ENCODE data around the gene NCKAP1.
"Not testable (repeated sequence)": the region's sequence is repeated elsewhere in the genome, so short reads cannot be mapped to it uniquely, and the experiment has no call there.

Gene NCKAP1

DNA sequence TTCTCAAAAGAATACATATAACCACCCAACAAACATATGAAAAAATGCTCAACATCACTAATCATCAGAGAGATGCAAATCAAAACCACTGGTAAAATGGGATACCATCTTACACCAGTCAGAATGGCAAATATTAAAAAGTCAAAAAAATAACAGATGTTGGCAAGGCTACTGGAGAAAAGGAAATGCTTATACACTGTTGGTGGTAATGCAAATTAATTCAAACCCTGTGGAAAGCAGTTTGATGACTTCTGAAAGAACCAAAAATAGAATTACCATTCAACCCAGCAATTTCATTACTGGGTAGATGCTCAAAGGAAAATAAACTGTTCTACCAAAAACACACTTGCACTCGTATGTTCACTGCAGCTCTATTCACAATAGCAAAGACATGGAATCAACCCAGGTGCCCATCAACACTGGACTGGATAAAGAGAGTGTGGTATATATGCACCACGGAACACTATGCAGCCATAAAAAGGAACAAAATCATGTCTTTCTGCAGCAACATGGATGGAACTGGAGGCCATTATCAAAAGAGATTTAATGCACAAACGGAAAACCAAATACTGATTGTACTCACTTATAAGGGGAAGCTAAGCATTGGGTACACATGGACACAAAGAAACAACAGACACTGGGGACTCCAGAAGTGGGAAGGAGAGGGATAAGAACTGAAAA, 38.8 kb downstream of the NCKAP1 start:
- no peak for DNase-seq (ENCODE audit: low read depth)
- no peak overlapping the region for H3K4me3 ChIP-seq (ENCODE audit: low read depth, low read length)
- TF ChIP-seq POLR2A (IDR thresholded peaks at IDR 0.05; ENCODE audit: extremely low read depth, insufficient read length) (no peak), MYC (IDR thresholded peaks at IDR 0.05; ENCODE audit: low read depth, low read length) (no peak)
- TF ChIP-seq, protein P1, sequence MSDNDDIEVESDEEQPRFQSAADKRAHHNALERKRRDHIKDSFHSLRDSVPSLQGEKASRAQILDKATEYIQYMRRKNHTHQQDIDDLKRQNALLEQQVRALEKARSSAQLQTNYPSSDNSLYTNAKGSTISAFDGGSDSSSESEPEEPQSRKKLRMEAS (IDR thresholded peaks at IDR 0.05; ENCODE audit: low read depth, low read length) = no peak

- no peak for TF ChIP-seq CTCF (IDR thresholded peaks at IDR 0.05; ENCODE audit: low read depth, low read length)
- TF ChIP-seq POLR2A (IDR thresholded peaks at IDR 0.05; ENCODE audit: extremely low read depth, insufficient read length) = no peak
- TF ChIP-seq MYC (IDR thresholded peaks at IDR 0.05; ENCODE audit: low read depth, low read length) = no peak
- TF ChIP-seq, protein P1 (IDR thresholded peaks at IDR 0.05; ENCODE audit: low read depth, low read length) = no peak
- H3K4me3 ChIP-seq (ENCODE audit: low read depth, low read length) = no peak overlapping the region
- DNase-seq (ENCODE audit: low read depth) = no peak
Observed at GRCh38 chr2:182994228-182994912, 43.9 kb downstream of the NCKAP1 start.

DNA sequence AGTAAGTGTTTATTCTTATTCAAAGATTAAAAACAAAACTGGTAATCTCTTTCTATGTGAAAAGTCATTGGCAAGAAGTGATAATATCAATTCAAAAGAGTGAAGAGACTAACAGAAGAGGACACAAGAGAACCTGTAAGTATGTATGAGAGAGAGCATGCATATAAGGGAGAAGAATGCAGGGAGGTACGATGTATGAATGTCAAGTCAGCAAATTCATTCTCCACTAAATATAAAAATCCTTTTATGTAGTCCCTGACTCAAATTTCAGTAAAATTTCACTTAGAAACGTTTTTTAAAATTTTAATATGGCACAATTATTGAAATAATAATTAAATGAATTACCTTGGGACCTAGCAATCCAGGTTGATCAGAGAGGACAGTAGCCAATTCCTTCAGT, 55.3 kb downstream of the NCKAP1 start:
- TF ChIP-seq MYC (IDR thresholded peaks at IDR 0.05; ENCODE audit: low read depth, low read length) = no peak
- TF ChIP-seq, protein P1 (IDR thresholded peaks at IDR 0.05; ENCODE audit: low read depth, low read length) = no peak
- no peak for TF ChIP-seq POLR2A (IDR thresholded peaks at IDR 0.05; ENCODE audit: extremely low read depth, insufficient read length)
- no peak for TF ChIP-seq CTCF (IDR thresholded peaks at IDR 0.05; ENCODE audit: low read depth, low read length)
- DNase-seq (ENCODE audit: low read depth) = no peak
- no peak overlapping the region for H3K4me3 ChIP-seq (ENCODE audit: low read depth, low read length)

DNA sequence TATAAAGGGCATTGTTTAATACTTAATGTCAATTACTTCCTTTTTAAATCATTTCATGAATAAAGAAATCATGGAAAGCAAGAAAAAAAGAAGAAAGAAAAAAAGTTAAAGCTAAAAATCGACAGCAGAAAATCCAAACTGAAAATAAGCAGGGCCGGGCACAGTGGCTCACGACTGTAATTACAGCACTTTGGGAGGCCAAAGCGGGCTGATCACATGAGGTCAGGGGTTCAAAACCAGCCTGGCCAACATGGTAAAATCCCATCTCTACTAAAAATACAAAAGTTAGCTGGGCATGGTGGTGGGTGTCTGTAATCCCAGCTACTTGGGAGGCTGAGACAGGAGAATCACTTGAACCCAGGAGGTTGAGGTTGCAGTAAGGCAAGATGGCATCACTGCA, 56.8 kb downstream of the NCKAP1 start:
- DNase-seq (ENCODE audit: low read depth) = not testable (repeated sequence)

DNA sequence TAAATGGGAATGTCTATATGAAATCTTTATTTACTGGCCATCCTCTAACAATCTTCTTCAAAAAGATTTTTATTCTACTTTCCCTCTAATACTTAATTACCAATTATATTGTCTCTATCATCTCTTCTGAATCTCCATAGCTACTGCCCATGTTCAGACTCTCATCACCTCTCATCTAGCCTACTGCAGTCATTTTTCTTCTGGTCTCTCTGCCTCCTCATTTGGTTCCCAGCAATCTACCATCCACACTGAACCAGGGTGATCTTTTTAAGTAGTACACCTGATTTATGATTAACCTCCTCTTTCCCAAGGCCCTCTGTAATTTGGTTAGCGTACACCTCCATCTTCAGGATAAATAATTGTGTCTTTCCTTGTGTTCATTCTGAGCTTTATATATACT, 57.6 kb downstream of the NCKAP1 start:
- no peak overlapping the region for H3K4me3 ChIP-seq (ENCODE audit: low read depth, low read length)
- DNase-seq (ENCODE audit: low read depth) = no peak
- TF ChIP-seq, protein P1 (IDR thresholded peaks at IDR 0.05; ENCODE audit: low read depth, low read length) = no peak
- TF ChIP-seq MYC (IDR thresholded peaks at IDR 0.05; ENCODE audit: low read depth, low read length) = no peak
- TF ChIP-seq POLR2A (IDR thresholded peaks at IDR 0.05; ENCODE audit: extremely low read depth, insufficient read length) = no peak
- no peak for TF ChIP-seq CTCF (IDR thresholded peaks at IDR 0.05; ENCODE audit: low read depth, low read length)

More for the DNA sequence above, 56.8 kb downstream of the NCKAP1 start:
- not testable (repeated sequence) for H3K4me3 ChIP-seq (ENCODE audit: low read depth, low read length)

DNA sequence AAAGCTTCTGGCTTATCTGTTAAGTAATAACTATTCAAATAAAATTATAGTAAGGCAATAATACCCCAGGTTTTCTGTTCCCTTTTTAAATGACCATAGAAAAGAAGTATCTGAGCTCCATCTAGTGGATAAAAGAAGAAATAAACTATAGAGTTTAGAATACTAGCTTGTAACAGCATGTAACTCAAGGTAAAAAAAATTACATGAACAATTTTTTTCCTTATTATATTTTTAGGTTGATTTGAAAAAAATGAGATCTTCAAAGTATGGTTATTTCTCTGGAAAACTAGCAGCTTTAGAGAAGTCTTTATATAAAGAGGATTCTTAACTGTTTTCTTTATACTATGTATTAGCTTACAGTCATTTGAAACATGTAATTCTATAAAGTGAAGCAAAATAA, 58.1 kb downstream of the NCKAP1 start:
- DNase-seq (ENCODE audit: low read depth) = peak; percentile 45
- no peak for TF ChIP-seq CTCF (IDR thresholded peaks at IDR 0.05; ENCODE audit: low read depth, low read length)
- no peak overlapping the region for H3K4me3 ChIP-seq (ENCODE audit: low read depth, low read length)

DNA sequence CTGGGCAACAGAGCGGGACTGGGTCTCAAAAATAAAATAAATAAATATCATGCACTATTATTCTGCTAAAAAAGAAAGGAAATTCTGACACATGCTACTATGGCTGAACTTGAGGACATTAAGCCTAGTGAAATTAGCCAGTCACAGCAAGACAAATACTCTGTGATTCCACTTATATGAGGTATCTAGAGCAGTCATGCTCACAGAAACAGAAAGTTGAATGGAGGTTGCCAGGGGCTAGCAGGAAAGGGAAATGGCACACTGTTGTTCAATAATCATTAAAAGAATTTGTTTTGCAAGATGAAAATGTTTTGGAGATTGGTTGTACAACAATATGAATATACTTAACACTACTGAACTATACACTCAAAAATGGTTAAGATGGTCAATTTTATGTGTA, 60.8 kb downstream of the NCKAP1 start:
- no peak for DNase-seq (ENCODE audit: low read depth)
- no peak overlapping the region for H3K4me3 ChIP-seq (ENCODE audit: low read depth, low read length)
- TF ChIP-seq MYC (IDR thresholded peaks at IDR 0.05; ENCODE audit: low read depth, low read length) = no peak
- TF ChIP-seq, protein P1 (IDR thresholded peaks at IDR 0.05; ENCODE audit: low read depth, low read length) = no peak
- TF ChIP-seq POLR2A (IDR thresholded peaks at IDR 0.05; ENCODE audit: extremely low read depth, insufficient read length) = no peak
- TF ChIP-seq CTCF (IDR thresholded peaks at IDR 0.05; ENCODE audit: low read depth, low read length) = no peak
